Bone marrow (tissue), 2 donors: ENCODE results near the gene RET.

Experiments used
- DNase-seq, 2 donors: peaks; one replicate each; lab custom pipeline; 2025; lab: John Stamatoyannopoulos, UW

The RET gene

GRCh38 chr10:43170491-43170890 lies 93.6 kb downstream of the RET start:
- DNase-seq = no peak

GRCh38 chr10:43172645-43173044 lies 95.8 kb downstream of the RET start:
- DNase-seq = no peak

GRCh38 chr10:43173120-43173519 lies 96.3 kb downstream of the RET start:
- no peak for DNase-seq

- DNase-seq = no peak
These were observed 98.1 kb downstream of the RET start for GRCh38 chr10:43174969-43175368.

- no peak for DNase-seq
These were observed 99.4 kb downstream of the RET start for GRCh38 chr10:43176271-43176670.

- no peak for DNase-seq
These were observed 100.7 kb downstream of the RET start for GRCh38 chr10:43177595-43177994.
